WERI-Rb-1 (cell line): ENCODE results near the gene ADAMTSL3.

Source experiments
- DNase-seq: peaks from one replicate; pipeline ENCODE4 v3.0.0-alpha.2; 2020
- H3K27ac ChIP-seq: fragments of 250-450 bp; sonication (Bioruptor Pico); 2 replicates; pipeline ENCODE4 v1.5.1; 2020; ENCODE audit warnings: mild to moderate bottlenecking, moderate library complexity
- H3K27me3 ChIP-seq: fragments of 250-450 bp; sonication (Bioruptor Pico); 2 replicates; pipeline ENCODE4 v1.5.1; 2021; ENCODE audit warnings: mild to moderate bottlenecking, low read depth, moderate library complexity; ENCODE audit not compliant: insufficient read depth, severe bottlenecking
- H3K36me3 ChIP-seq: fragments of 250-450 bp; sonication (Bioruptor Pico); 2 replicates; pipeline ENCODE4 v1.5.1; 2020; ENCODE audit warnings: mild to moderate bottlenecking, moderate library complexity
- H3K4me3 ChIP-seq: 2 replicates; pipeline ENCODE4 v1.5.1; 2011; ENCODE audit warnings: low read depth, mild to moderate bottlenecking, control low read depth, low read length
- H3K9me3 ChIP-seq: fragments of 250-450 bp; sonication (Bioruptor Pico); 2 replicates; pipeline ENCODE4 v1.5.1; 2021; ENCODE audit warnings: mild to moderate bottlenecking, moderate library complexity; ENCODE audit not compliant: severe bottlenecking
- CTCF ChIP-seq: IDR thresholded peaks from 2 replicates; pipeline ENCODE4 v1.5.1; 2011; ENCODE audit warnings: low read depth, mild to moderate bottlenecking, control low read depth, inconsistent platforms, low read length

Gene ADAMTSL3

GRCh38 chr15:83871808-83872559 is 218.1 kb downstream of the ADAMTSL3 start:
- no peaks in the 10 kb centered on the region for H3K36me3 ChIP-seq
- no peak for DNase-seq
- H3K9me3 ChIP-seq, result no peaks in the 10 kb centered on the region
- H3K27ac ChIP-seq, result no peak overlapping the region
- TF ChIP-seq CTCF, result no peak
- H3K27me3 ChIP-seq, result no peaks in the 10 kb centered on the region
- H3K4me3 ChIP-seq, result no peak overlapping the region

- no peak for DNase-seq
- Histone ChIP-seq H3K36me3 (no peaks in the 10 kb centered on the region), H3K27ac (no peak overlapping the region)
These were observed 220.0 kb downstream of the ADAMTSL3 start for GRCh38 chr15:83873966-83874365.

GRCh38 chr15:83880529-83880928 is 226.6 kb downstream of the ADAMTSL3 start:
- Histone ChIP-seq H3K9me3 (no peaks in the 10 kb centered on the region), H3K27ac (no peak overlapping the region), H3K4me3 (no peak overlapping the region), H3K27me3 (no peaks in the 10 kb centered on the region), H3K36me3 (no peaks in the 10 kb centered on the region)
- DNase-seq, result no peak
- TF ChIP-seq CTCF, result no peak

More at GRCh38 chr15:83873966-83874365, 220.0 kb downstream of the ADAMTSL3 start:
- Histone ChIP-seq H3K9me3 (no peaks in the 10 kb centered on the region), H3K27me3 (no peaks in the 10 kb centered on the region), H3K4me3 (no peak overlapping the region)
- TF ChIP-seq CTCF, result no peak

GRCh38 chr15:83881156-83881555 is 227.2 kb downstream of the ADAMTSL3 start:
- no peak for DNase-seq
- H3K9me3 ChIP-seq, result no peaks in the 10 kb centered on the region
- H3K4me3 ChIP-seq, result no peak overlapping the region
- H3K36me3 ChIP-seq, result no peaks in the 10 kb centered on the region
- H3K27me3 ChIP-seq, result no peaks in the 10 kb centered on the region
- H3K27ac ChIP-seq, result no peak overlapping the region
- no peak for TF ChIP-seq CTCF

- H3K27ac ChIP-seq, result no peak overlapping the region
- no peak for DNase-seq
- no peaks in the 10 kb centered on the region for H3K27me3 ChIP-seq
- H3K36me3 ChIP-seq, result no peaks in the 10 kb centered on the region
- TF ChIP-seq CTCF, result no peak
- no peak overlapping the region for H3K4me3 ChIP-seq
- no peaks in the 10 kb centered on the region for H3K9me3 ChIP-seq
These were observed 232.4 kb downstream of the ADAMTSL3 start for GRCh38 chr15:83886321-83886720.

GRCh38 chr15:83887404-83887803 is 233.5 kb downstream of the ADAMTSL3 start:
- Histone ChIP-seq H3K9me3 (no peaks in the 10 kb centered on the region), H3K36me3 (no peaks in the 10 kb centered on the region), H3K4me3 (no peak overlapping the region), H3K27me3 (no peaks in the 10 kb centered on the region), H3K27ac (no peak overlapping the region)
- no peak for DNase-seq
- no peak for TF ChIP-seq CTCF
